Central memory CD4-positive, alpha-beta T cell (primary cell): ENCODE measurements around the gene GARIN1A.

Experiments used
- DNase-seq: peaks from one replicate; pipeline ENCODE4 v3.0.0; 2022

GARIN1A gene

DNA sequence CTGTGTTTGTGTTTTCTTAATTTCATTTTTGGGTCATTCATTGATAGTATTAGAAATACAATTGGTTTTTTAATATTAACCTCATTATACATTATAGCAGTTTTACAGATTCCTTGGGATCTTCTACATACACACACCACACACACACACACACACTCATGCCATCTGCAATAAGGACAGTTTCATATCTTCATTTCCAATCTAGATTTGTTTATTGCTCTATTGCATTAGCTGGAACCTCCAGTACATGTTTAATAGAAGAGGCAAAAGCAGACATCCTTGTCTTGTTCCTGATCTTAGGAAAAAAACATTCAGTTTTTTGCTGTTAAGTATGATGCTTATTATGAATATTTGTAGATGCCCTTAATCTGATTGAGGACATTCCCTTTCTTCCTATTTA is 49.3 kb downstream of the GARIN1A start:
- DNase-seq, result no peak
